Suprapubic skin (tissue), 4 donors: Measurements from ENCODE around the gene SEPTIN8. TPM values are rescaled to one million over a fixed set of nuclear protein-coding genes. Genes with fewer than 3 reads are reported as not detected.

Source experiments
- DNase-seq, 2 donors: peaks; one replicate each; pipeline ENCODE4 v3.0.0-alpha.2; 2019; ENCODE audit warnings: low spot score in 2 of 2
- H3K27ac ChIP-seq: fragments of 200-600 bp; sonication (generic); one replicate; pipeline ENCODE4 v1.5.1; 2019
- H3K27me3 ChIP-seq: fragments of 200-600 bp; sonication (generic); one replicate; pipeline ENCODE4 v1.5.1; 2019
- H3K36me3 ChIP-seq: fragments of 200-600 bp; sonication (generic); one replicate; pipeline ENCODE4 v1.5.1; 2019
- H3K4me1 ChIP-seq: fragments of 200-600 bp; sonication (generic); one replicate; pipeline ENCODE4 v1.5.1; 2019
- H3K4me3 ChIP-seq: fragments of 200-600 bp; sonication (generic); one replicate; pipeline ENCODE4 v1.5.1; 2019; ENCODE audit warnings: mild to moderate bottlenecking
- H3K9me3 ChIP-seq: fragments of 200-600 bp; sonication (generic); one replicate; pipeline ENCODE4 v1.5.1; 2019
- EP300 ChIP-seq: sonication (generic); formaldehyde crosslinking; IDR thresholded peaks from one replicate; pipeline ENCODE4 v1.6.1; 2017; ENCODE audit warnings: antibody characterized with exemption
- POLR2A ChIP-seq, 2 donors: fragments of 450-650 bp; IDR thresholded peaks; one replicate each; pipeline ENCODE4 v1.6.1; 2017; ENCODE audit warnings: antibody characterized with exemption in 2 of 2, mild to moderate bottlenecking in 2 of 2, moderate library complexity in 2 of 2
- POLR2AphosphoS5 ChIP-seq, 3 donors: sonication (generic); formaldehyde crosslinking; IDR thresholded peaks; one replicate each; pipeline ENCODE4 v1.6.1; 2017; ENCODE audit warnings: antibody characterized with exemption in 3 of 3
- WGBS: methylation state at CpG from one replicate; pipeline ENCODE4 v1.1.5; 2018; 5-methylcytosine and 5-hydroxymethylcytosine counted together
- total RNA-seq, 4 donors: library from RNA; depleted of rRNA; stranded (reverse); fragments of >200 nt; gene quantifications; one replicate each; pipeline ENCODE4 v1.1.0, GENCODE V29; 2016
- TF ChIP-seq, protein P1 (sequence below), 2 donors: fragments of 200-600 bp in 1 of 2; fragments of 450-650 bp in 1 of 2; sonication (generic) in 1 of 2; IDR thresholded peaks; one replicate each; pipeline ENCODE4 v1.5.1; 2016 to 2019; ENCODE audit warnings: antibody characterized with exemption in 2 of 2, mild to moderate bottlenecking in 1 of 2, moderate library complexity in 1 of 2

SEPTIN8 gene
- total RNA-seq, 4 donors from 2014 or later: 75.9 to 85.0 (median 80.8) TPM

DNA sequence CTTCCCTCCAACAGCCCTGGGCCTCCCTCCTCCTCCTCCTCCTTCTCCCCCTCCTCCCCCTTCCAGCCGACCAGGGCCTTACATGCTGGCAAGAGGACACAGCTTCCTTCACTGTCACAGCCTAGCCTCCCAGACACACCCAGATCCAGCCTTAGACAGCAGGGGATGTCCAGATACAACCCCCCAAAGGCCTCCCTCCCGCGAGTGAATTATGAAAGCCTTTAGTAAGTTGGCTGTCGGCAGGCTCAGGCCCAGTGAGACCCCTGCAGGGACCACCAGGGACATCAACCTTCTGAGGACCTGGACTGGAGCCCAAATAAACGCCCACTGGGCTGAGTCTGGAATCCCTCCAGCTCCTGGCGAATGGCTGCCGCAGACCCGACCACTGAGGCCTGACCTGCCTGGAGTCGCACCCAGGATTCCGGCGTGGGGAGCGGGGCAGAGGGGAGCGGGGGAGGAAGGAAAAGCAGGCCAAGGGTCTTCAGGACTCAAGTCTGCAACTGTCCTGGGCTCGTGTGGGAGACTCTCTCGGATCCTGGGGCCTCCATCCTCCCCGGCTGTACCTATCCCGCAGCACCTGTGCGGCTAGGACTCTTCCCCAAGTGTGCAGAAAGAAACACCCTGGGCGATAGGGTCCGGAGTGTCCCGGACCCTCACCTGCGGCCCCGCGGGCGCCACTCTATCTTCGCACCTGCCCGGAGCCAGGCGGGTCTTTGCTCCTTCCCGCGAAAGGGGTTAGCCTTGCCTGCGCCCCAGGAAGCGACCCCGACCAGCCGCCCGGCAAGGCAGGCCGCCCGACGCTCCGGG, 705 bp downstream of the SEPTIN8 start:
- Histone ChIP-seq H3K27ac (peak overlapping the region; percentile 89), H3K9me3 (no peaks in the 10 kb centered on the region), H3K27me3 (no peaks in the 10 kb centered on the region), H3K4me3 (peak overlapping the region; percentile 89), H3K36me3 (no peaks in the 10 kb centered on the region), H3K4me1 (peaks cover 62% of the 10 kb centered on the region)
- TF ChIP-seq EP300: no peak
- TF ChIP-seq, protein P1, sequence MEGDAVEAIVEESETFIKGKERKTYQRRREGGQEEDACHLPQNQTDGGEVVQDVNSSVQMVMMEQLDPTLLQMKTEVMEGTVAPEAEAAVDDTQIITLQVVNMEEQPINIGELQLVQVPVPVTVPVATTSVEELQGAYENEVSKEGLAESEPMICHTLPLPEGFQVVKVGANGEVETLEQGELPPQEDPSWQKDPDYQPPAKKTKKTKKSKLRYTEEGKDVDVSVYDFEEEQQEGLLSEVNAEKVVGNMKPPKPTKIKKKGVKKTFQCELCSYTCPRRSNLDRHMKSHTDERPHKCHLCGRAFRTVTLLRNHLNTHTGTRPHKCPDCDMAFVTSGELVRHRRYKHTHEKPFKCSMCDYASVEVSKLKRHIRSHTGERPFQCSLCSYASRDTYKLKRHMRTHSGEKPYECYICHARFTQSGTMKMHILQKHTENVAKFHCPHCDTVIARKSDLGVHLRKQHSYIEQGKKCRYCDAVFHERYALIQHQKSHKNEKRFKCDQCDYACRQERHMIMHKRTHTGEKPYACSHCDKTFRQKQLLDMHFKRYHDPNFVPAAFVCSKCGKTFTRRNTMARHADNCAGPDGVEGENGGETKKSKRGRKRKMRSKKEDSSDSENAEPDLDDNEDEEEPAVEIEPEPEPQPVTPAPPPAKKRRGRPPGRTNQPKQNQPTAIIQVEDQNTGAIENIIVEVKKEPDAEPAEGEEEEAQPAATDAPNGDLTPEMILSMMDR (IDR thresholded peaks at IDR 0.05): no peak
- no peak for TF ChIP-seq POLR2AphosphoS5 (IDR thresholded peaks at IDR 0.05)
- TF ChIP-seq POLR2A (IDR thresholded peaks at IDR 0.05): no peak
- DNase-seq: no peak
- 1% methylated on average over 20 of the region's 39 CpGs for WGBS

DNA sequence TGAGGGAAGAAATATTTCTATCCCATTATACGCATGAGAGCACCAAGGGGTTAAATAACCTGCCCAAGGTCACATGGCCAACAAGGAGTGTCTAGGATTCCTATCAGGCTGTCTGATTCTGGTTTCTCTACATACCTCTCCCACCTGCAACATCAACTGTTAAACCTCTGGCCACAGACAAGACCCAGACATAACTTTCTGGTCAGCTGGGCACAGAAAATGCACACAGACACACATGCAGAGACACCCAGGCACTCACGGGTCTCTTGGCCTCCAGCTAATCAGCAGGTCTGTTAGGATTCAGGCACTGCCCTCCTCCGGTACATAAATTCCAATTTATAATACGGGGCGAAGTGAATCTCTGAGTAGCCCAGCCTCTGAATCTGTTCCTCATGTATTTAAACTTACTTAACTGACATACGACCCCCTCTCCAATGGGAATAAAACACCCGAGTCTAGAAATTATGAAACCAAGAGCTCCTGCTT, 1.5 kb downstream of the SEPTIN8 start:
- TF ChIP-seq, protein P1 (IDR thresholded peaks at IDR 0.05): no peak
- TF ChIP-seq POLR2AphosphoS5 (IDR thresholded peaks at IDR 0.05) (no peak), POLR2A (IDR thresholded peaks at IDR 0.05) (no peak), EP300 (no peak)
- DNase-seq: no peak
- Histone ChIP-seq H3K27me3 (no peaks in the 10 kb centered on the region), H3K36me3 (no peaks in the 10 kb centered on the region), H3K27ac (peak overlapping the region; percentile 89), H3K4me1 (peaks cover 71% of the 10 kb centered on the region), H3K9me3 (no peaks in the 10 kb centered on the region), H3K4me3 (peak overlapping the region; percentile 89)
- 37% methylated on average over 7 of the region's 7 CpGs for WGBS

DNA sequence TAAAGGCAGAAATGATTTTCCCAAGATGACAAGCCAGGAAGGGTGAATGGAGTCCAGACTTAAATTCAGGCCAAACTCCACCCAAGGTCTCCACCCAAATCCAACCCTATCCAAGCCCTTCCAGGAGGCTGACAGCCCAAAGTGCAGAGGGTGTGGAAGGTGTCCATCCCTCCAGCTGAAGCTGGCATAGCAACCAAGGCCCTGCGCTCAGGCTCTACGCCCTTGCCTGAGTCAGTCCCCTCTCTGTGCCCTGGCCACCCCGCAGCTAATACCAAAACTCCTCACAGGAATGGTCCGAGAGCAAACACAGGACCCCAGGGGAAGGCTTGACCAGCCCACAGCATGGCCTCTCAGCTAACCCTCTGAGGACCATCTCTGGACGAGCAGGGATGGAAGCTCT, 2.1 kb downstream of the SEPTIN8 start:
- H3K4me1 ChIP-seq: peaks cover 74% of the 10 kb centered on the region
- 25% methylated on average over 3 of the region's 5 CpGs for WGBS
- peak overlapping the region; percentile 89 for H3K27ac ChIP-seq
- TF ChIP-seq EP300 (no peak), POLR2A (IDR thresholded peaks at IDR 0.05) (no peak), POLR2AphosphoS5 (IDR thresholded peaks at IDR 0.05) (no peak)
- TF ChIP-seq, protein P1 (IDR thresholded peaks at IDR 0.05): no peak
- H3K4me3 ChIP-seq: peak overlapping the region; percentile 89
- no peak for DNase-seq
- H3K36me3 ChIP-seq: no peaks in the 10 kb centered on the region
- no peaks in the 10 kb centered on the region for H3K9me3 ChIP-seq
- H3K27me3 ChIP-seq: no peaks in the 10 kb centered on the region

DNA sequence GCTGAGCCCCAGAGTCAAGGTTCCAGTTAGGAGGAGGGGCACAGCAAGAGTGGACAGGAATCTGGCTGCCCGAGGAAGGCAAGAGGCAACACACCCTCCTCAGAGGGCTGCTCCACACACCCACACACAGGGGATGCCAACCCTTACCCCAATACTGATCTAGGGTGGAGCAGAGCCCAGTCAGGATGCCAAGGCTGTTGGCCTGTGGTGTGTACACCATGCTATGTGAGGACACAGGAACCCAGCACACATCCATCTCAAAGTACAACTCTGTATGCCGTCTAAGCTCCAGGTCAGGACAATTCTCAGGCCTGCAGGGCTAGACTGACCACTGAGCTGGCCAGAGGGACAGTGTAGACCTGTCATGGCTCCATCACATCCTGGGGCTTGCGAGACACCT, 2.6 kb downstream of the SEPTIN8 start:
- peaks cover 77% of the 10 kb centered on the region for H3K4me1 ChIP-seq
- WGBS: 47% methylated on average over 3 of the region's 3 CpGs
- H3K36me3 ChIP-seq: no peaks in the 10 kb centered on the region
- TF ChIP-seq POLR2AphosphoS5 (IDR thresholded peaks at IDR 0.05) (no peak), EP300 (no peak), POLR2A (IDR thresholded peaks at IDR 0.05) (no peak)
- TF ChIP-seq, protein P1 (IDR thresholded peaks at IDR 0.05): no peak
- no peaks in the 10 kb centered on the region for H3K27me3 ChIP-seq
- peak overlapping the region; percentile 89 for H3K4me3 ChIP-seq
- peak overlapping the region; percentile 24 for H3K27ac ChIP-seq
- no peak for DNase-seq
- no peaks in the 10 kb centered on the region for H3K9me3 ChIP-seq

GRCh38 chr5:132773601-132774355, 3.3 kb downstream of the SEPTIN8 start:
- Histone ChIP-seq H3K27ac (peak overlapping the region; percentile 24), H3K4me1 (peaks cover 83% of the 10 kb centered on the region), H3K9me3 (no peaks in the 10 kb centered on the region), H3K36me3 (no peaks in the 10 kb centered on the region), H3K27me3 (no peaks in the 10 kb centered on the region), H3K4me3 (no peak overlapping the region)
- no peak for DNase-seq
- 56% methylated on average over 11 of the region's 12 CpGs for WGBS
- no peak for TF ChIP-seq POLR2A (IDR thresholded peaks at IDR 0.05)
- TF ChIP-seq POLR2AphosphoS5 (IDR thresholded peaks at IDR 0.05): no peak
- TF ChIP-seq, protein P1 (IDR thresholded peaks at IDR 0.05): no peak
- no peak for TF ChIP-seq EP300
